ENCODE measurements around the gene HMSD.

HMSD gene

GRCh38 chr18:63997041-63997440 lies 47.9 kb downstream of the HMSD start:
- DNase-seq: no peak

GRCh38 chr18:63997606-63998005 lies 48.5 kb downstream of the HMSD start:
- no peak for DNase-seq

GRCh38 chr18:63999871-64000270 lies 50.8 kb downstream of the HMSD start:
- DNase-seq: no peak

GRCh38 chr18:64002581-64002980 lies 53.5 kb downstream of the HMSD start:
- DNase-seq: no peak

GRCh38 chr18:64009305-64009704 lies 60.2 kb downstream of the HMSD start:
- no peak for DNase-seq
